ENCODE data around the gene NCAM1. TPM values are rescaled to one million over a fixed set of nuclear protein-coding genes. Genes with fewer than 3 reads are reported as not detected.

NCAM1 gene
- total RNA-seq, 4 donors from 2014 or later: 7.2 to 18.6 (median 14.4) TPM

- WGBS, 2 donors (ENCODE audit: low coverage in 1 of 2): 85 to 88% methylated on average over 10 to 19 of the region's 19 CpGs
- TF ChIP-seq POLR2AphosphoS5 (IDR thresholded peaks at IDR 0.05) (no peak), EP300 (IDR thresholded peaks at IDR 0.05; ENCODE audit: low read depth) (no peak), POLR2A (IDR thresholded peaks at IDR 0.05) (no peak)
- TF ChIP-seq, protein P1, sequence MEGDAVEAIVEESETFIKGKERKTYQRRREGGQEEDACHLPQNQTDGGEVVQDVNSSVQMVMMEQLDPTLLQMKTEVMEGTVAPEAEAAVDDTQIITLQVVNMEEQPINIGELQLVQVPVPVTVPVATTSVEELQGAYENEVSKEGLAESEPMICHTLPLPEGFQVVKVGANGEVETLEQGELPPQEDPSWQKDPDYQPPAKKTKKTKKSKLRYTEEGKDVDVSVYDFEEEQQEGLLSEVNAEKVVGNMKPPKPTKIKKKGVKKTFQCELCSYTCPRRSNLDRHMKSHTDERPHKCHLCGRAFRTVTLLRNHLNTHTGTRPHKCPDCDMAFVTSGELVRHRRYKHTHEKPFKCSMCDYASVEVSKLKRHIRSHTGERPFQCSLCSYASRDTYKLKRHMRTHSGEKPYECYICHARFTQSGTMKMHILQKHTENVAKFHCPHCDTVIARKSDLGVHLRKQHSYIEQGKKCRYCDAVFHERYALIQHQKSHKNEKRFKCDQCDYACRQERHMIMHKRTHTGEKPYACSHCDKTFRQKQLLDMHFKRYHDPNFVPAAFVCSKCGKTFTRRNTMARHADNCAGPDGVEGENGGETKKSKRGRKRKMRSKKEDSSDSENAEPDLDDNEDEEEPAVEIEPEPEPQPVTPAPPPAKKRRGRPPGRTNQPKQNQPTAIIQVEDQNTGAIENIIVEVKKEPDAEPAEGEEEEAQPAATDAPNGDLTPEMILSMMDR (IDR thresholded peaks at IDR 0.05): no peak
- H3K4me3 ChIP-seq: no peak overlapping the region
- H3K27me3 ChIP-seq: no peaks in the 10 kb centered on the region
- H3K4me1 ChIP-seq: no peaks in the 10 kb centered on the region
- H3K9me3 ChIP-seq: no peaks in the 10 kb centered on the region
- no peak overlapping the region for H3K27ac ChIP-seq
- in situ Hi-C loops (cut with MboI; ENCODE audit: low pct_ligation_motif_present in 1 of 4, low pct_unique_long_range_greater_than_20kb in 1 of 4, low sequenced_read_pairs in 3 of 4) (loop anchor here in 3 of 4 donors (25.0 kb wide), 2 partner anchors 988 to 1063 kb away; no protein-coding TSS in a partner anchor), intact Hi-C loops (cut with DNase I; ENCODE audit: low total_unique reads) (no loop called here)
- no peak for DNase-seq
- no peaks in the 10 kb centered on the region for H3K36me3 ChIP-seq
Observed at GRCh38 chr11:113274713-113275582, 313.7 kb downstream of the NCAM1 start.

DNA sequence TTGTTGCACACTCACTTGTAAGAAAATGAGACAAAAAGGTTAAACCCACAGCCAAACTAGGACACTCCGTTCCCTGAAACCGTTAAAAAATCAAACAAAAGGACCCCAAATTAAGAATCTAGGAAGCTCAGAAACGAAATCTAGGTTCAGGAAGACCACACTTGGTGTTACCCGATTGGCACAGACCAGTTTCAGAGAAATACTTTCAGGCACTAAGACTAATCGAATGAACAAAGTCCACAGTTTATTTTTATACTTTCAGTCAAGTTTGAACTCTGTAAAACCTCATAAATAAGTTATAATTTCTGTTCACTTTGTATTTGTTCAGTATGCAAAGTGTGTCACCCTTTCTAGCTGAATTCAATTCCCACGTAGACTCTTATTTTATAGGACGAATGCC is 314.4 kb downstream of the NCAM1 start:
- TF ChIP-seq, protein P1 (IDR thresholded peaks at IDR 0.05): no peak
- no peak for TF ChIP-seq EP300 (IDR thresholded peaks at IDR 0.05; ENCODE audit: low read depth)
- no peak for TF ChIP-seq POLR2AphosphoS5 (IDR thresholded peaks at IDR 0.05)
- no peak for TF ChIP-seq POLR2A (IDR thresholded peaks at IDR 0.05)
- Histone ChIP-seq H3K4me1 (no peaks in the 10 kb centered on the region), H3K9me3 (no peaks in the 10 kb centered on the region), H3K27me3 (no peaks in the 10 kb centered on the region), H3K36me3 (no peaks in the 10 kb centered on the region), H3K27ac (no peak overlapping the region), H3K4me3 (no peak overlapping the region)
- WGBS, 2 donors (ENCODE audit: low coverage in 1 of 2): 73 to 77% methylated on average over 7 of the region's 7 CpGs
- no peak for DNase-seq
- intact Hi-C loops (cut with DNase I; ENCODE audit: low total_unique reads) (no loop called here), in situ Hi-C loops (cut with MboI; ENCODE audit: low pct_ligation_motif_present in 1 of 4, low pct_unique_long_range_greater_than_20kb in 1 of 4, low sequenced_read_pairs in 3 of 4) (loop anchor here in 3 of 4 donors (25.0 kb wide), 2 partner anchors 988 to 1063 kb away; no protein-coding TSS in a partner anchor)

GRCh38 chr11:113276466-113276865 is 315.2 kb downstream of the NCAM1 start:
- in situ Hi-C loops (cut with MboI; ENCODE audit: low pct_ligation_motif_present in 1 of 4, low pct_unique_long_range_greater_than_20kb in 1 of 4, low sequenced_read_pairs in 3 of 4): loop anchor here in 3 of 4 donors (25.0 kb wide), 2 partner anchors 989 to 1064 kb away; no protein-coding TSS in a partner anchor
- intact Hi-C loops (cut with DNase I; ENCODE audit: low total_unique reads): no loop called here
- Histone ChIP-seq H3K27ac (no peak overlapping the region), H3K4me3 (no peak overlapping the region), H3K27me3 (no peaks in the 10 kb centered on the region), H3K36me3 (no peaks in the 10 kb centered on the region), H3K9me3 (no peaks in the 10 kb centered on the region), H3K4me1 (no peaks in the 10 kb centered on the region)
- 70 to 85% methylated on average over 2 of the region's 2 CpGs for WGBS, 2 donors (ENCODE audit: low coverage in 1 of 2)
- DNase-seq: no peak
- TF ChIP-seq EP300 (IDR thresholded peaks at IDR 0.05; ENCODE audit: low read depth) (no peak), POLR2AphosphoS5 (IDR thresholded peaks at IDR 0.05) (no peak), POLR2A (IDR thresholded peaks at IDR 0.05) (no peak)
- TF ChIP-seq, protein P1 (IDR thresholded peaks at IDR 0.05): no peak

DNA sequence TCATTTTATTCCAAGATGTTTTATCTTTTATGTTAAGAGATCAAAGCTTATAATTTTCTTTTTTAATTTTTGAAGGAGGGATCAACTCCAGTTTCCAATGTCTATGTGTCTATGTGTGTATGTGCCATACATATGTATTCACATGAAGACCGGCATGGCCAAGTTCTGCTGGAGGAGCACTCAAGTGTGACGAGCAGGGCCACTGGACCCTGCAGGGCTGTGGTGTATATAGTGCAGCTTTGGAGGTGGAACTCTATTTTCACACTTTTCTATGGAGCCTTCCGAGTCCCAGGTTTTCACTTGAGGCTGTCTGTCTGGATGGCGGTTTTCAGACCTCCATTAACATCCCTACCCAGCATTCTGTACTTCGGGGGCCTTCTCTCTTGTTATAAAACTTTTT is 316.7 kb downstream of the NCAM1 start:
- H3K9me3 ChIP-seq: no peaks in the 10 kb centered on the region
- no peak overlapping the region for H3K27ac ChIP-seq
- H3K4me1 ChIP-seq: no peaks in the 10 kb centered on the region
- DNase-seq: no peak
- in situ Hi-C loops (cut with MboI; ENCODE audit: low pct_ligation_motif_present in 1 of 4, low pct_unique_long_range_greater_than_20kb in 1 of 4, low sequenced_read_pairs in 3 of 4): loop anchor here in 3 of 4 donors (25.0 kb wide), 2 partner anchors 991 to 1066 kb away; no protein-coding TSS in a partner anchor
- no peaks in the 10 kb centered on the region for H3K27me3 ChIP-seq
- no peaks in the 10 kb centered on the region for H3K36me3 ChIP-seq
- intact Hi-C loops (cut with DNase I; ENCODE audit: low total_unique reads): no loop called here
- H3K4me3 ChIP-seq: no peak overlapping the region
- no peak for TF ChIP-seq EP300 (IDR thresholded peaks at IDR 0.05; ENCODE audit: low read depth)
- TF ChIP-seq, protein P1 (IDR thresholded peaks at IDR 0.05): no peak
- TF ChIP-seq POLR2A (IDR thresholded peaks at IDR 0.05): no peak
- TF ChIP-seq POLR2AphosphoS5 (IDR thresholded peaks at IDR 0.05): no peak
- 86 to 100% methylated on average over 4 to 5 of the region's 5 CpGs for WGBS, 2 donors (ENCODE audit: low coverage in 1 of 2)

Data from transverse colon (tissue), 4 donors.